Testis (tissue), 3 donors: Measurements from ENCODE around the gene TMED1. TPM values are rescaled to one million over a fixed set of nuclear protein-coding genes. Genes with fewer than 3 reads are reported as not detected.
"Not testable (repeated sequence)": the region's sequence is repeated elsewhere in the genome, so short reads cannot be mapped to it uniquely, and the experiment has no call there.

Experiments
- DNase-seq: peaks from one replicate; pipeline ENCODE4 v3.0.0-alpha.2; 2019
- H3K27ac ChIP-seq, 2 donors: fragments of 200-600 bp; sonication (generic); one replicate each; pipeline ENCODE4 v1.5.1; 2019
- H3K27me3 ChIP-seq: fragments of 200-600 bp; sonication (generic); one replicate; pipeline ENCODE4 v1.5.1; 2019
- H3K36me3 ChIP-seq: fragments of 200-600 bp; sonication (generic); one replicate; pipeline ENCODE4 v1.5.1; 2017; ENCODE audit warnings: low read depth; ENCODE audit errors: missing control alignments
- H3K4me1 ChIP-seq: fragments of 200-600 bp; sonication (generic); one replicate; pipeline ENCODE4 v1.5.1; 2019
- H3K4me3 ChIP-seq, 2 donors: fragments of 200-600 bp; sonication (generic); one replicate each; pipeline ENCODE4 v1.5.1; 2017 to 2019
- H3K9me3 ChIP-seq: fragments of 200-600 bp; sonication (generic); one replicate; pipeline ENCODE4 v1.5.1; 2017
- CTCF ChIP-seq, 3 experiments: fragments of 450-650 bp in 2 of 3; fragments of 200-600 bp in 1 of 3; sonication (generic) in 1 of 3; IDR thresholded peaks; one replicate each; pipeline ENCODE4 v1.5.1; 2016 to 2019; ENCODE audit warnings: antibody characterized with exemption in 3 of 3, mild to moderate bottlenecking in 2 of 3, moderate library complexity in 1 of 3
- POLR2A ChIP-seq: fragments of 450-650 bp; IDR thresholded peaks from one replicate; pipeline ENCODE4 v1.6.1; 2017; ENCODE audit warnings: antibody characterized with exemption, mild to moderate bottlenecking, moderate library complexity
- WGBS, 2 donors: methylation state at CpG; one replicate each; pipeline ENCODE4 v1.1.5; 2018; 5-methylcytosine and 5-hydroxymethylcytosine counted together
- intact Hi-C: fragments of 100-400 bp; cut with DNase I; formaldehyde crosslinking; loops from one replicate; pipeline ENCODE4 v1.15.1; 2023; ENCODE audit warnings: low total_unique reads
- polyA plus RNA-seq: library from polyadenylated mRNA; stranded (reverse); fragments of 350-450 nt; fragmentation: Illumina TruSeq; extraction: RNeasy Lipid Tissue Mini Kit (QIAGEN cat#74804); gene quantifications from one replicate; pipeline ENCODE4 v1.2.3, GENCODE V29; 2014; ENCODE audit warnings: low read depth, low replicate concordance; ENCODE audit not compliant: insufficient read depth
- total RNA-seq, 2 donors: library from RNA; depleted of rRNA; stranded (reverse); fragments of >200 nt; gene quantifications; one replicate each; pipeline ENCODE4 v1.2.3, GENCODE V29; 2016

The TMED1 gene
- total and polyA plus RNA-seq, 3 donors from 2014 or later = 30.2 to 59.3 (median 34.0) TPM

GRCh38 chr19:10881403-10882107, 45.5 kb upstream of the TMED1 start:
- TF ChIP-seq CTCF (IDR thresholded peaks at IDR 0.05) = no peak
- TF ChIP-seq POLR2A = no peak
- no peaks in the 10 kb centered on the region for H3K36me3 ChIP-seq

GRCh38 chr19:10878253-10878652, 42.2 kb upstream of the TMED1 start:
- no peak overlapping the region for H3K4me3 ChIP-seq
- 75 to 91% methylated on average over 3 of the region's 3 CpGs for WGBS, 2 donors
- H3K27me3 ChIP-seq = no peaks in the 10 kb centered on the region
- no peak overlapping the region for H3K27ac ChIP-seq
- intact Hi-C loops = loop anchor here (10.0 kb wide), 1 partner anchor 47 kb away; the partner anchor contains the start of genes TIMM29 and YIPF2
- H3K4me1 ChIP-seq = peaks cover 18% of the 10 kb centered on the region
- DNase-seq = no peak
- H3K9me3 ChIP-seq = no peaks in the 10 kb centered on the region
- H3K36me3 ChIP-seq = no peaks in the 10 kb centered on the region
- TF ChIP-seq POLR2A (no peak), CTCF (IDR thresholded peaks at IDR 0.05) (no peak)

More at GRCh38 chr19:10881403-10882107, 45.5 kb upstream of the TMED1 start:
- Histone ChIP-seq H3K27me3 (no peaks in the 10 kb centered on the region), H3K4me1 (peaks cover 15% of the 10 kb centered on the region), H3K9me3 (no peaks in the 10 kb centered on the region), H3K4me3 (no peak overlapping the region), H3K27ac (no peak overlapping the region)
- WGBS, 2 donors = 76 to 85% methylated on average over 13 to 14 of the region's 14 CpGs
- intact Hi-C loops = no loop called here
- no peak for DNase-seq

GRCh38 chr19:10877608-10878007, 41.6 kb upstream of the TMED1 start:
- H3K27ac ChIP-seq, H3K27me3 ChIP-seq, H3K36me3 ChIP-seq, H3K9me3 ChIP-seq, H3K4me3 ChIP-seq, DNase-seq: not testable (repeated sequence)
- WGBS, 2 donors = 96 to 97% methylated on average over 7 to 9 of the region's 9 CpGs
- H3K4me1 ChIP-seq = peaks cover 25% of the 10 kb centered on the region
- intact Hi-C loops = loop anchor here (10.0 kb wide), 1 partner anchor 47 kb away; the partner anchor contains the start of genes TIMM29 and YIPF2

- Histone ChIP-seq H3K4me3 (no peak overlapping the region), H3K27ac (peak overlapping the region in 1 of 2 donors; percentile 4), H3K27me3 (no peaks in the 10 kb centered on the region), H3K9me3 (no peaks in the 10 kb centered on the region), H3K4me1 (peaks cover 24% of the 10 kb centered on the region), H3K36me3 (no peaks in the 10 kb centered on the region)
- intact Hi-C loops = loop anchor here (10.0 kb wide), 1 partner anchor 48 kb away; the partner anchor contains the start of genes TIMM29 and YIPF2
- no peak for DNase-seq
- TF ChIP-seq POLR2A (no peak), CTCF (IDR thresholded peaks at IDR 0.05) (no peak)
- WGBS, 2 donors = 61 to 63% methylated on average over 8 to 10 of the region's 10 CpGs
Measured at GRCh38 chr19:10876459-10877240, 40.6 kb upstream of the TMED1 start.

GRCh38 chr19:10874024-10874423, 38.0 kb upstream of the TMED1 start:
- intact Hi-C loops = loop anchor here (10.0 kb wide), 1 partner anchor 51 kb away; the partner anchor contains the start of genes TIMM29 and YIPF2
- H3K9me3 ChIP-seq = no peaks in the 10 kb centered on the region
- H3K27ac ChIP-seq = no peak overlapping the region
- WGBS, 2 donors = 95 to 100% methylated on average over 1 of the region's 1 CpG
- no peaks in the 10 kb centered on the region for H3K36me3 ChIP-seq
- no peak overlapping the region for H3K4me3 ChIP-seq
- no peaks in the 10 kb centered on the region for H3K27me3 ChIP-seq
- no peak for TF ChIP-seq POLR2A
- TF ChIP-seq CTCF (IDR thresholded peaks at IDR 0.05) = no peak
- H3K4me1 ChIP-seq = peaks cover 27% of the 10 kb centered on the region
- DNase-seq = no peak
